T follicular helper cell (primary cell): ENCODE data around the gene SLC38A7.
"Not testable (repeated sequence)": the region's sequence is repeated elsewhere in the genome, so short reads cannot be mapped to it uniquely, and the experiment has no call there.

Source experiments
- DNase-seq: peaks from one replicate; pipeline ENCODE4 v3.0.0-alpha.2; 2020; ENCODE audit warnings: low read depth

The SLC38A7 gene

GRCh38 chr16:58678269-58678668 is 6.3 kb downstream of the SLC38A7 start:
- no peak for DNase-seq

- DNase-seq: no peak
Observed at GRCh38 chr16:58670946-58671583, 13.5 kb downstream of the SLC38A7 start.

- no peak for DNase-seq
Observed at GRCh38 chr16:58670177-58670576, 14.4 kb downstream of the SLC38A7 start.

GRCh38 chr16:58665200-58665599 is 19.4 kb downstream of the SLC38A7 start:
- DNase-seq: no peak

- no peak for DNase-seq
Observed at GRCh38 chr16:58661199-58661830, 23.3 kb downstream of the SLC38A7 start.

GRCh38 chr16:58659911-58660310 is 24.7 kb downstream of the SLC38A7 start:
- DNase-seq: not testable (repeated sequence)

GRCh38 chr16:58658796-58659211 is 25.8 kb downstream of the SLC38A7 start:
- no peak for DNase-seq

- DNase-seq: no peak
Observed at GRCh38 chr16:58656899-58657298, 27.7 kb downstream of the SLC38A7 start.

- no peak for DNase-seq
Observed at GRCh38 chr16:58655215-58655596, 29.4 kb downstream of the SLC38A7 start.

DNA sequence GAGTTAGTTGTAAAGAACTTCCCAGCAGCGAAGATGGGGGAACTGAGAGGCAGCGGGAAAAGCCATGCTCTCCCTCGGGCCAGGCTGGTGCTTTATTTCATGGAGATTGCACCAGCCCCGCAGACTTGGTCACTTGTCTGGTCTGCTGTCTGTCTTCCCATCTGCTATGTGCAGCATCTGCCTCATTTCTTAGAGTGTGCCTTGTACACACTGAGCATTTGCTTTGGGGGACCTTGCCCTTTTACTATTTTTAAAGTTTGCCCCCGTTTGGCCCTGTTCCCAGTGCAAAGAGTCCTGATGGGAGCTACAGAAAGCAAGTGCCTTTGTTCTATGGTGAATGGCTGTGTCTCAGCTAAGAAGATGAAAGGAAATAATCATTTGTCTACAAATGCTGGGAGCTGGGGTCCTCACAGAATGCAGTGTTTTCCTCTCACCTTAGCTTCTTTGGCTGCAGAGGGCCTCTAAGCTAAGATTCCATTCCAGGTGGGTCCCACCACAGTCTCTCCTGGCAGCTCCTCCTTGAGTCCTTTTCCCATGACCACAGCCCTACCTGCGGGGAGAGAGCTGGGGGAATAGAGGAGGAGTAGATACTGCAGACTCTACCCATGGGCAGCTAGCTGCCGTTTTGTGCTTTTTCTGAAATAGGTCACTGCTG is 29.9 kb downstream of the SLC38A7 start:
- DNase-seq: no peak

DNA sequence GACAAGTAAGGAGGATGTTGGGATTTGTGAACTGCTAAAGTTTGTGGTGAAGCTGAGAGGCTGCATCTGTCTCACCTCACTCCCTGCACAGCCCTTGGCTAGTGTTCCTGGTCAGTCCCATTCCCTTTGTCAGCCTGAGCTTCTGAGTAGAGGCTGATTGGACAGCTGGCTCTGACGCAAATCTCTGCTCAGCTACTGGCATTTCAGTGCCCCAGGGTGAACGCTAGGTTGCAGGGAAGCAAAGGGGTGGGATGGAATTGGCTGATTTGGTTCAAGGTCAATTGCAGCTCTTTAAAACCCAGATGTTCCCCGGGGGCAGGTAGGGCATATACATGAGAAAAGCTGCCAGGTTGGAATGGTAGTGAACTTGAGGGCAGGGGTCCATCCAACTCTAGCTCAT is 31.8 kb downstream of the SLC38A7 start:
- no peak for DNase-seq

DNA sequence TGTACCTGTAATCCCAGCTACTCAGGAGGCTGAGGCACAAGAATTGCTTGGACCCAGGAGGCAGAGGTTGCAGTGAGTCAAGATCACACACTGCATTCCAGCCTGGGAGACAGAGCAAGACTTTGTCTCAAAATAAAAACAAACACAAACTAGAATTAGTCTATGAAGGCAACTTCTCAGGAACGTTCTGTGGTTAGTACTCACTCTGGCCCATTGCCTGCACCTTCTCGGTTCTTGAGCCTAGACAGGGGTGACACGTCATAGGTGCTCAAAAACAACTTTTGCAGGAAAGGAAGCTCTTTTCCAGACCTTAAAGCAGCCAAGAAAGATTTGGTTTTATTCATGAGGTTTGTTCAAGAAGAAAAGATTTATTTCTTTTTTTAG is 32.6 kb downstream of the SLC38A7 start:
- DNase-seq: no peak

- DNase-seq: no peak
Observed at GRCh38 chr16:58649707-58650106, 34.9 kb downstream of the SLC38A7 start.

DNA sequence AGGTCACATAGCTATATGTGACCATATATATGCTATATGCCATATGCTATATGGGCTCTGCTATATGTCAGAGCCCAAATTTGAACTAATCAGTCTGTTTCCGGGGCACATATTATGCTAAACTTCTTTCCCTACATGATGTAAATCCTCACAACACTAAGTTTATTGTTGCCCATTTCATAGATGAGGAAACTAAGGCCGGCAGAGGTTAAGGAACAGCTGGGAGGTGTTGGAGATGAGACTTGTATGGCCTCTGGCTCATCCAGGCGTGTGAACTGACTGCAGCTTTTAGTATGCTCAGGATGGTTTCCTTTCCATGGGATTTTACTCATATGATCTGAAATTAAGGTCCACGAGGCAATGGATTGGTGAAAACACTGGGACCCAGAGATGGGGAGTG is 37.5 kb downstream of the SLC38A7 start:
- no peak for DNase-seq

GRCh38 chr16:58644765-58645487 is 39.6 kb downstream of the SLC38A7 start:
- no peak for DNase-seq

GRCh38 chr16:58644108-58644507 is 40.5 kb downstream of the SLC38A7 start:
- DNase-seq: no peak

DNA sequence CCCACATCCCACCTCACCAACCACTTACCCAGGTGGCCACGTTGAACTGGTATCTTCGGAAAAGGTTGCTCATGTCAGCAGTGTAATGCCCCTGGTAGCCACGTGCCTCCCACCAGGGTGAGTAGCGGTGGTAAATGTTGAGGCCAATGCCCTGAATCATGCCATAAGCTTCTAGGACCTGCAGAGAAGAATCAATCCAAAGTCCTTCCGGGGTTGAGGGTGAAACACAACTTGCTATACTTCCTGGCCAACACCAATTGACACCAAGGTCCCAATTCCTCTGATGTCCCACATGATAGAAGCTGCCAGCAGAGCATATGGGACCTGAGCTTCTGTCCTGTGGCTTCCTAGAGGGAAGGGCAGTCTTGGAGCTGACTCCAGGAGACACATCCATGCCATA is 43.6 kb downstream of the SLC38A7 start:
- no peak for DNase-seq

DNA sequence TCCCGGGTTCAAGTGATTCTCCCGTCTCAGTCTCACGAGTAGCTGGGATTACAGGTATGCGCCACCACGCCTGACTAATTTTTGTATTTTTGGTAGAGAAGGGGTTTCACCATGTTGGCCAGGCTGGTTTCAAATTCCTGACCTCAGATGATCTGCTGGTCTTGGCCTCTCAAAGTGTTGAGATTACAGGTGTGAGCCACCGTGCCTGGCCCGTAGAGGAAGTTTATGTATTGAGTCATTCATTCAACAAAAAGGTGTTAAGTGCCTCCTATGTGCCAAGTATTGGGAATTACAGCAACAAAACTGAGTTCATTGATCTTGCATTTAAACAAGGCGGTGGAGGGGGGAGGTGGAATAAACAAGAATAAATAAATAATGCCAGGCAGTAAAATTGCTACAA is 44.7 kb downstream of the SLC38A7 start:
- DNase-seq: no peak

DNA sequence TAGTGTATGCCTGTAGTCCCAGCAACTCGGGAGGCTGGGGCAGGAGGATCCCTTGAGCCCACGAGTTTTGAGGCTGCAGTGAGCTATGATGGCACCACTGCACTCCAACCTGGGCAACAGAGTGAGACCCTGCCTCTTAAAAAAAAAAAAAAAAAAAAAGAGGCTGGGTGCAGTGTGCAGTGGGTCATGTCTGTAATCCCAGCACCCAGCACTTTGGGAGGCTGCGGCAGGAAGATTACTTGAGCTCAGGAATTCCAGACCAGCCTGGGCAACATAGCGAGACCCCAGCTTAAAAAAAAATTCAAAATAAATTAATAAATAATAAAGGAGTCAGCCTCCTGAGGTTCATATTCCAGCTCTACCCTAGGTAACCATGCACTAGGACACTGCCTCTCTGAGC is 45.3 kb downstream of the SLC38A7 start:
- DNase-seq: no peak

- DNase-seq: no peak
Observed at GRCh38 chr16:58638148-58639036, 46.2 kb downstream of the SLC38A7 start.

DNA sequence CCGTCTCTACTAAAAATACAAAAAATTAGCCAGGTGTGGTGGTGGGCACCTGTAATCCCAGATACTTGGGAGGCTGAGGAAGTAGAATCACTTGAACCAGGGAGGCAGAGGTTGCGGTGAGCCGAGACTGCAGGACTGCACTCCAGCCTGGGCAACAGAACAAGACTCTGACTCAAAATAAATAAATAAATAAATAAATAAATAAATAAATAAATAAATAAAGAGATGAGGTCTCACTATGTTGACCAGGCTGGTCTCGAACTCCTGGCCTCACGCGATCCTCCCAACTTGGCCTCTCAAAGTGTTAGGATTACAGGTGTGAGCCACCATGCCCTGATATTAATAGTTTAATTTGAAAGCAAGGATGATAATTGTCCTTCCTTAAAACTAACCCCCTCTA is 47.5 kb downstream of the SLC38A7 start:
- DNase-seq: not testable (repeated sequence)

GRCh38 chr16:58636466-58636865 is 48.1 kb downstream of the SLC38A7 start:
- no peak for DNase-seq
